22Rv1 (cell line): ENCODE measurements around the gene CETP.

Experiments
- H3K27ac ChIP-seq: fragments of 450-650 bp; 2 replicates; pipeline ENCODE4 v1.5.1; 2017
- CTCF ChIP-seq: fragments of 450-650 bp; IDR thresholded peaks from 2 replicates; pipeline ENCODE4 v1.5.1; 2017; ENCODE audit warnings: mild to moderate bottlenecking
- ZFX ChIP-seq: fragments of 450-650 bp; IDR thresholded peaks from 2 replicates; pipeline ENCODE4 v1.6.1; 2017; ENCODE audit warnings: antibody characterized with exemption, borderline replicate concordance

CETP gene

GRCh38 chr16:57021757-57022156 is 60.0 kb downstream of the CETP start:
- H3K27ac ChIP-seq, result no peak overlapping the region
- TF ChIP-seq ZFX (no peak), CTCF (no peak)

GRCh38 chr16:57022445-57022844 is 60.7 kb downstream of the CETP start:
- H3K27ac ChIP-seq, result no peak overlapping the region
- TF ChIP-seq CTCF, result no peak
- no peak for TF ChIP-seq ZFX

- TF ChIP-seq CTCF (no peak), ZFX (no peak)
- no peak overlapping the region for H3K27ac ChIP-seq
Observed at GRCh38 chr16:57023541-57024249, 61.9 kb downstream of the CETP start.

GRCh38 chr16:57024894-57025680 is 63.3 kb downstream of the CETP start:
- TF ChIP-seq ZFX (no peak), CTCF (no peak)
- H3K27ac ChIP-seq, result no peak overlapping the region

- TF ChIP-seq ZFX (no peak), CTCF (no peak)
- H3K27ac ChIP-seq, result no peak overlapping the region
Observed at GRCh38 chr16:57025941-57026777, 64.4 kb downstream of the CETP start.

- no peak overlapping the region for H3K27ac ChIP-seq
- no peak for TF ChIP-seq ZFX
- TF ChIP-seq CTCF, result no peak
Observed at GRCh38 chr16:57026778-57027062, 65.0 kb downstream of the CETP start.

- TF ChIP-seq ZFX, result no peak
Observed at GRCh38 chr16:57027067-57027466, 65.3 kb downstream of the CETP start.

More at GRCh38 chr16:57027067-57027466, 65.3 kb downstream of the CETP start:
- no peak overlapping the region for H3K27ac ChIP-seq
